AG09319 (cell line): ENCODE results near the gene CAMTA1.

Experiments used
- DNase-seq: peaks from one replicate; pipeline ENCODE4 v3.0.0-alpha.2; 2010; ENCODE audit warnings: low read depth; ENCODE audit errors: extremely low read depth
- TF ChIP-seq, protein P1 (sequence below): IDR thresholded peaks from 2 replicates; pipeline ENCODE4 v1.5.1; 2011; ENCODE audit warnings: low read depth, mild to moderate bottlenecking, inconsistent platforms, low read length, moderate library complexity

Gene CAMTA1

DNA sequence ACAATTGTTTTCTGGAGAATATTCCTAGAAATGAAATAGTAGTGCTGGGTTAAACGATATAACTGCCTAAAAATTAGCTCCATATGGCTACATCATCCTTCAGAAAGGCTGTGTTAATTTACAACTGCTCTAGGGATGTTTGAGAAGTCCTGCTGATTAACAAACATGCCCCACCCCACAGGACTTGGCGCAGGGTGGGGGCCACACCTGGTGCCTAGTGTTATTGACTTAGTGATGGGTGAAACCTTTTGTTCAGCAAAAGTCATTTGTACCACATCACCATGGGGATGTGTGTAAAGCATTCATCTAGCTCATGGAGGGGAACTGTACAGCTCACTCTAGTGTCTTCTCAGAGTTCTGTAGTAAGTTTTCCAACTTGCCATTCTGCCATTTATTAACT is 492.8 kb downstream of the CAMTA1 start:
- TF ChIP-seq, protein P1, sequence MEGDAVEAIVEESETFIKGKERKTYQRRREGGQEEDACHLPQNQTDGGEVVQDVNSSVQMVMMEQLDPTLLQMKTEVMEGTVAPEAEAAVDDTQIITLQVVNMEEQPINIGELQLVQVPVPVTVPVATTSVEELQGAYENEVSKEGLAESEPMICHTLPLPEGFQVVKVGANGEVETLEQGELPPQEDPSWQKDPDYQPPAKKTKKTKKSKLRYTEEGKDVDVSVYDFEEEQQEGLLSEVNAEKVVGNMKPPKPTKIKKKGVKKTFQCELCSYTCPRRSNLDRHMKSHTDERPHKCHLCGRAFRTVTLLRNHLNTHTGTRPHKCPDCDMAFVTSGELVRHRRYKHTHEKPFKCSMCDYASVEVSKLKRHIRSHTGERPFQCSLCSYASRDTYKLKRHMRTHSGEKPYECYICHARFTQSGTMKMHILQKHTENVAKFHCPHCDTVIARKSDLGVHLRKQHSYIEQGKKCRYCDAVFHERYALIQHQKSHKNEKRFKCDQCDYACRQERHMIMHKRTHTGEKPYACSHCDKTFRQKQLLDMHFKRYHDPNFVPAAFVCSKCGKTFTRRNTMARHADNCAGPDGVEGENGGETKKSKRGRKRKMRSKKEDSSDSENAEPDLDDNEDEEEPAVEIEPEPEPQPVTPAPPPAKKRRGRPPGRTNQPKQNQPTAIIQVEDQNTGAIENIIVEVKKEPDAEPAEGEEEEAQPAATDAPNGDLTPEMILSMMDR = no peak
- no peak for DNase-seq

DNA sequence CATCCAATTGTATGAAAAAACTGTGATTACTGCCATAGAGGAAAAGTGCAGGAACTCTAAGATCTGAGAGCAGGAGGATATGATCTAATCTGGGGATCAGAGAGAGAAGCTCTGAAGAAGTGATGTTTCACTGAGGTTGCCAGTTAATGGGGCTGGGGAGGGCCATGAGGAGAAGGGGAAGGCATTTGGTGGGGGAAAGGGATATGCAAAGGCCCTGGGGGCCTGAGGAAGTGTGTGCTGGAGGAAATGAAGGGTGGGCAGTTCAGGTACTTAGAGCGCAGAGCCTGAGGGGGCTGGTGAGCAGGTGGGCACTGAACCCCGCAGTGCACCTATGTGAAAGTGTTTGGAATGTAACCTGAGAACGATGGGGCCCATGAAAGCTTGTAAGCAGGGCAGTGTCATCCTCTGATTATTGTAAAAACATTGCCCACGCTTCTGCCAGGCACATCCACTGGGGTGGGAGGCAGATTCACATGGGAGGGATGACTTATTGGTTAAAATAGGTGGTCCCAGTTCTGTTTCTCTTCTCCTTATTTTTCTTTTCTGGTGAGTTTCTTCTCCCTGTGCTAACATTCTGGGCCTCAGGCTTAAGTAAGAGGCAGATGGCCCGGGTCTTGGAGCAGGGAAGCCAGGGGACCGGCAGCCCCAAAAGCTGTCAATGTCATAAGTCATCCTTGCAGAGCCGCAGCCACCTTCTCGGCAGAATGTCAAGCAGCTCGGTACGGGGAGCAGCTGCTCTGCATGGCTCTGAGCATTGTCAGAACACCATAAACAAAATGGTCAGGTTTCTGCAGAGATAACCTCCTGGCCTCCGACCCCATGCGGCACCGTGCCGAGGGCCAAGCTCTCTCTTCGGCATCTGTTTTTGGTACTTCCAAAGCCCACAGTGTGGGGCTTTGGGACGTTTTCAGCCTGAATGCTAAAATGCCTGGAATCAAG is 493.8 kb downstream of the CAMTA1 start:
- no peak for DNase-seq
- TF ChIP-seq, protein P1 = no peak

DNA sequence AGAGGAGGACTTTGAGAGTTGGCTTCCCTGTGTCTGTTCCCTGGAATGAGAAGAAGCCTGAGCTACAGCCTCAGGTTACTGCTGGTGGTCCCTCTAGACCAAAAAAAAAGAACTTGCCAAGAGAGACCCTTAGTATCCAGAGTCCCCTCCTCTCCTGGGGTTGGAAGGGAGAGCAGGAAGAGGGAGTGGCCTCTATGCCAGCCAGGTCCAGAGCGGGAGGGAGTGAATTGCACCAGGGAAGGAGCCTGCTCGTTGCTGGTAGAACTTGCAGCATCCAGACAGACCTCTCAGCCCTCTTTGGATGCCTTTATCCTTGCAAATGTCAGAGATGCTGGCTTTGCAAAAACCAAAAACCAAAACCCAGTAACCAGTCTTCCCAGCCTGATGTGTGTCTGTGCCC is 494.5 kb downstream of the CAMTA1 start:
- TF ChIP-seq, protein P1 = no peak
- no peak for DNase-seq

DNA sequence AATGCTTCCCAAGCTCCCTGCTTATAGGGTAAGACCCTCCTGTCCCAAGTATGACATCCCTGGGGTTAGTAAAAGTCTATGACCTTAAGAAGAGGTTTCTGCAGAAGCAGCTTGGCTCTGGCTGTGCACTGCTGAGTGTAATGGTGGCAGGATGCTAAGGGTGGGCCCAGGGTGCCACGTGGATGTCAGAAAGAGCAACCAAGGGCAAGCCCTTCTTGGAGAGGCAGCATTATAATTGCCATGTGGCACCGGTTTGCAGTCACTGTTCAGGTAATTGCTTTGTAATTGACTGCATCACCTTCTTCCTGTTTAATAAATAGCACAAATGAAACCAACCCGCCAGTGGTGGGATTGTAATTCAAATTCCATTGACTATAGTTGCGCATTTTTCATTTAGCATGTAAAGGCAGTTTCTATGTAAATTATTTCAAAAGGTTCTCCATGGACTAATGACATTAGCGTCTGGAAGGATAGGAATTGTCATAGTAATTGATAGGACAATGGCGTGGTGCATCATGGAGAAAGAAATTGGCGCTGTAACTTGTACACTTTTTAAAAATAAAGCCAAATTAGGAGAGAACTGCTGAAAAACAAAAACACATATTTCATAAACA is 495.2 kb downstream of the CAMTA1 start:
- no peak for DNase-seq
- TF ChIP-seq, protein P1 = no peak

DNA sequence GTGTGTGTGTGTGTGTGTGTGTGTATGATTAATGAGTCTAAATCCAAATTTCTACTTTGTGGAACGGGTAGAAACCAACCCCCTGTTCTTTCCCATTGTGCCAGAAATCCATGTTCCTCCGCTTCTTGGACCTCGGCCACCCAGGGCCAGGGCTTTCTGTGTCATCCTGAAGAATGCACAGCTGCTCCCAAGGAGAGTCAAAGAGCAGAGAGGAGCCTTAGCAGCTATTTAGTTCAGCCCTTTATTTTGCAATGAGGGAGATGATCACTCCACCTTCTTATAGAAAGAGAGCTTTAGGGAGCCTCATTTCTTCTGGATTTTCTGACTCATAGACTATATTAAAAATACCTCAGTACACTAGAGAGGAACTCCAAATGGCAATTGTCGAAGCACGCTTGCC is 496.6 kb downstream of the CAMTA1 start:
- TF ChIP-seq, protein P1 = no peak
- DNase-seq = no peak

DNA sequence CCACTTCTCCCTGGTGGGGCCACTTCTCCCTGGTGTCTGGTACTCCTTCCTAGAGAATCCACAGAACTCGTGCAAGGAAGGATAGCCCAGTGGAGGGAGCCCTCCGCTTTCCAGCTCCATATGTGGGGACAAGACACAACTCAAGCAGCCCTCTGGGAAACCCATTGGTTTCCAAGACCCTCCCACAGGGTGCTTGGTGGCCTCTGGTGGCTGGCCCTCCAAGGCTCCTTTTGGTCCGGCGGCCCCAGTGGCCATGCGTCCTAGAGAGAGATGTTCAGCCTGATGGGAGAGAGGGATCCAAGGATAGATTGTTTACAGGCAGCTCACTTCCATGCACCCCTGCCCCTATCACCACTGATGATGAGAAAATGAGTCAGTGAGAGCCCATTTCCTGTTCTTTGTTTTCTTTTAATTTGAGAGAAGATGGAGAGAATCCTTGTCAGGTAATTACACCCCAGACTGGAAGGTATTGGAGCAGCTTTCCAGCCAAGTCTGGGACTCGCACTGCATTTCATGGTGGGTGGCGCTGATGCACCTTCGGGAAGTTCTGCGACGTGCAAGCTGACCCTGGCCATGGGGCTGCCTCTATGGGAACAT is 499.7 kb downstream of the CAMTA1 start:
- no peak for DNase-seq
- TF ChIP-seq, protein P1 = no peak
